ENCODE data around the gene DDR1. TPM values are rescaled to one million over a fixed set of nuclear protein-coding genes. Genes with fewer than 3 reads are reported as not detected.
A peak's percentile ranks its signal among the peaks of the same experiment; 100 is the strongest.
"Not testable (repeated sequence)": the region's sequence is repeated elsewhere in the genome, so short reads cannot be mapped to it uniquely, and the experiment has no call there.

Gene DDR1
- total RNA-seq, 1 donor, result 32.4 TPM

GRCh38 chr6:30902709-30903108 is 18.4 kb downstream of the DDR1 start:
- TF ChIP-seq CTCF (IDR thresholded peaks at IDR 0.05; ENCODE audit: insufficient read depth, low read depth, low read length), result no peak
- no peak for DNase-seq (ENCODE audit: low read depth)

GRCh38 chr6:30903236-30903635 is 18.9 kb downstream of the DDR1 start:
- TF ChIP-seq CTCF (IDR thresholded peaks at IDR 0.05; ENCODE audit: insufficient read depth, low read depth, low read length), result no peak
- DNase-seq (ENCODE audit: low read depth), result no peak

More at GRCh38 chr6:30902709-30903108, 18.4 kb downstream of the DDR1 start:
- no peak overlapping the region for H3K4me3 ChIP-seq (ENCODE audit: low read depth, low read length)

GRCh38 chr6:30907290-30907757 is 23.0 kb downstream of the DDR1 start:
- H3K4me3 ChIP-seq (ENCODE audit: low read depth, low read length), result peak overlapping the region; percentile 98
- not testable (repeated sequence) for DNase-seq (ENCODE audit: low read depth)

More at GRCh38 chr6:30903236-30903635, 18.9 kb downstream of the DDR1 start:
- H3K4me3 ChIP-seq (ENCODE audit: low read depth, low read length), result no peak overlapping the region

- DNase-seq (ENCODE audit: low read depth), result peak; percentile 99
- no peak for TF ChIP-seq CTCF (IDR thresholded peaks at IDR 0.05; ENCODE audit: insufficient read depth, low read depth, low read length)
- H3K4me3 ChIP-seq (ENCODE audit: low read depth, low read length), result peak within 1 kb of the TSS; percentile 98
Measured at GRCh38 chr6:30907758-30908591, 23.7 kb downstream of the DDR1 start, which contains the start of gene GTF2H4. TSS of gene GTF2H4 (plus strand) at chr6:30908207.

GRCh38 chr6:30908700-30909099 is 24.4 kb downstream of the DDR1 start:
- no peak for DNase-seq (ENCODE audit: low read depth)
- TF ChIP-seq CTCF (IDR thresholded peaks at IDR 0.05; ENCODE audit: insufficient read depth, low read depth, low read length), result no peak

GRCh38 chr6:30910473-30910872 is 26.2 kb downstream of the DDR1 start:
- H3K4me3 ChIP-seq (ENCODE audit: low read depth, low read length); DNase-seq (ENCODE audit: low read depth): not testable (repeated sequence)

More at GRCh38 chr6:30908700-30909099, 24.4 kb downstream of the DDR1 start:
- peak overlapping the region; percentile 98 for H3K4me3 ChIP-seq (ENCODE audit: low read depth, low read length)

GRCh38 chr6:30912746-30913520 is 28.6 kb downstream of the DDR1 start:
- no peak overlapping the region for H3K4me3 ChIP-seq (ENCODE audit: low read depth, low read length)
- no peak for DNase-seq (ENCODE audit: low read depth)
- TF ChIP-seq CTCF (IDR thresholded peaks at IDR 0.05; ENCODE audit: insufficient read depth, low read depth, low read length), result no peak
